Neural progenitor cell (in vitro differentiated cells): ENCODE results near the gene VWA3A. TPM values are rescaled to one million over a fixed set of nuclear protein-coding genes. Genes with fewer than 3 reads are reported as not detected.

Source experiments
- DNase-seq: peaks from one replicate; pipeline ENCODE4 v3.0.0-alpha.2; 2016; ENCODE audit warnings: low spot score
- H2AFZ ChIP-seq: fragments of 200-600 bp; sonication (generic); replicated peaks from 2 replicates; pipeline ENCODE4 v1.6.1; 2016; ENCODE audit warnings: antibody characterized with exemption
- H3F3A ChIP-seq: fragments of 200-600 bp; sonication (generic); 2 replicates; pipeline ENCODE4 v1.6.1; 2016; ENCODE audit warnings: antibody characterized with exemption, low read depth
- H3K27ac ChIP-seq: fragments of 200-600 bp; sonication (generic); 2 replicates; pipeline ENCODE4 v1.5.1; 2016; ENCODE audit warnings: mild to moderate bottlenecking
- H3K27me3 ChIP-seq: fragments of 200-600 bp; sonication (generic); 2 replicates; pipeline ENCODE4 v1.6.1; 2016; ENCODE audit warnings: mild to moderate bottlenecking, moderate library complexity
- H3K36me3 ChIP-seq: fragments of 200-600 bp; sonication (generic); 2 replicates; pipeline ENCODE4 v1.5.1; 2016
- H3K4me1 ChIP-seq: fragments of 200-600 bp; sonication (generic); 2 replicates; pipeline ENCODE4 v1.6.1; 2016; ENCODE audit warnings: mixed run types
- H3K4me2 ChIP-seq: fragments of 200-600 bp; sonication (generic); 2 replicates; pipeline ENCODE4 v1.6.1; 2016
- H3K4me3 ChIP-seq: fragments of 200-600 bp; sonication (generic); 2 replicates; pipeline ENCODE4 v1.5.1; 2016
- H3K79me2 ChIP-seq: fragments of 200-600 bp; sonication (generic); 2 replicates; pipeline ENCODE4 v1.6.1; 2016; ENCODE audit warnings: low read depth
- H3K9ac ChIP-seq: fragments of 200-600 bp; sonication (generic); 2 replicates; pipeline ENCODE4 v1.6.1; 2016
- H3K9me3 ChIP-seq: fragments of 200-600 bp; sonication (generic); 2 replicates; pipeline ENCODE4 v1.5.1; 2016; ENCODE audit warnings: low read depth
- H4K20me1 ChIP-seq: fragments of 200-600 bp; sonication (generic); 2 replicates; pipeline ENCODE4 v1.6.1; 2016; ENCODE audit warnings: low read depth
- H3K27ac Mint-ChIP-seq: 3 replicates; pipeline ENCODE4 v1.8.0; 2021; ENCODE audit warnings: mixed read lengths
- H3K27me3 Mint-ChIP-seq: 2 replicates; pipeline ENCODE4 v1.8.0; 2022; ENCODE audit warnings: low read depth, mild to moderate bottlenecking, inconsistent platforms, moderate library complexity, mixed read lengths; ENCODE audit not compliant: insufficient read depth
- H3K36me3 Mint-ChIP-seq: 3 replicates; pipeline ENCODE4 v1.8.0; 2021; ENCODE audit warnings: mixed read lengths
- H3K4me1 Mint-ChIP-seq: 3 replicates; pipeline ENCODE4 v1.8.0; 2021; ENCODE audit warnings: mixed read lengths
- H3K4me3 Mint-ChIP-seq: 3 replicates; pipeline ENCODE4 v1.8.0; 2021; ENCODE audit warnings: mild to moderate bottlenecking, moderate library complexity, mixed read lengths
- H3K9me3 Mint-ChIP-seq: 3 replicates; pipeline ENCODE4 v1.8.0; 2020; ENCODE audit warnings: mixed read lengths
- EZH2 ChIP-seq: fragments of 200-600 bp; sonication (generic); IDR thresholded peaks from 2 replicates; pipeline ENCODE4 v1.6.1; 2017; ENCODE audit warnings: antibody characterized with exemption, mild to moderate bottlenecking, moderate library complexity
- EZH2phosphoT487 ChIP-seq: fragments of 200-600 bp; sonication (generic); IDR thresholded peaks from 2 replicates; pipeline ENCODE4 v1.6.1; 2017; ENCODE audit warnings: antibody characterized with exemption
- total RNA-seq: library from RNA; depleted of rRNA; stranded (reverse); fragments of >200 nt; gene quantifications from 2 replicates; pipeline ENCODE4 v1.2.3, GENCODE V29; 2015; ENCODE audit warnings: low replicate concordance
- TF ChIP-seq, protein P1 (sequence below): fragments of 200-600 bp; sonication (generic); IDR thresholded peaks from 2 replicates; pipeline ENCODE4 v1.5.1; 2017; ENCODE audit warnings: antibody characterized with exemption, mild to moderate bottlenecking

The VWA3A gene
- total RNA-seq, 1 donor from 2014 or later = 1.0 TPM

DNA sequence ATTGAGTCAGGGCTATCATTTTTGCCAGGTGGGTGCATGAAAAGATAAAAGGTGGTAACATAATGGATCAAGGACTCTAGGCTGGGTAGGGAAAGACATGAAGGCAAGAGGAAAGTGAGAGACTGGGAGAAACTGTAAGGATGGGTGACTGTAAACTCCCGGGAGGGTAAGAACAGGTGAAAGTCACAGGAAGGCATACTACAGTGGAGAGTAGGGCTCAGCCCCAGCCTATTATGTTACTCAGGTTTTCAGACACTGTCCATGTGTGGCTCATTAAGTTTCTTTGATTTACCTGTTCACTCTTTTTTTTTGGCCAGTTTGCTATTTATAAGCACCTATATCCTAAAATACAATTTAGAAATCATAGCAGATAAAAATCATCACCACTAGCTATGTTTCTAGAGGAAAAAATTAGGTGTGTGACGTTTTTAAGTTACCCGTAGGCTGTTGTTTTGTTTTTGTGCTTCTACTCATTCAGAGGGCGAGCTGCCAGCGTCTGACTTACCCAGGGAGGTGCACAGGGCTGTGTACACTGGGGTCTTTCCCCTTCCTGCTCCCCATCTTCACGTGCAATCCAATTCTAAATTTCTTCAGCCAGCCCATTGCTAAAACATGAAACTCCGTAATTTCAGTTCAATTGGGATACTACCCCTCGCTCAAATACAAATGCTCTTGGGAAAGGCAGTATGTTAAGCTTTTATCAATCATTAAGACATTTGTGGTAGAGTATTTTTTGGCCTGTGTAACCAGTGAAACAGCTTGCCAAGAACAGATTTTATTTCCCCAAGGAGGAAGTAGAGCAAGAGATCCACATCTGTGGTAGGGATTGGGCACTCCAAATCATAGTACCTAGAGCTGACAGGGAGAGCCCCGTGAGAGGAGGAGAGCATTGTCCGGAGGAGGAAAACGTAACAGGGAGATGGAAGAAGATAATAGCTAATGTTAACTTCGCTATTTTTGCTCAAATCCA is 21.7 kb upstream of the VWA3A start:
- H3F3A ChIP-seq = no peaks in the 10 kb centered on the region
- no peak overlapping the region for H2AFZ ChIP-seq
- H3K27ac ChIP-seq = peak overlapping the region; percentile 10
- H3K79me2 ChIP-seq = peaks cover 24% of the 10 kb centered on the region
- no peaks in the 10 kb centered on the region for H3K36me3 ChIP-seq
- H3K4me3 ChIP-seq = no peak overlapping the region
- Mint-ChIP-seq H3K27ac (no peak overlapping the region), H3K27me3 (no peaks in the 10 kb centered on the region), H3K9me3 (peaks cover 10% of the 10 kb centered on the region), H3K36me3 (peaks cover 4% of the 10 kb centered on the region), H3K4me1 (no peaks in the 10 kb centered on the region), H3K4me3 (no peak overlapping the region)
- peaks cover 7% of the 10 kb centered on the region for H4K20me1 ChIP-seq
- H3K27me3 ChIP-seq = no peaks in the 10 kb centered on the region
- no peaks in the 10 kb centered on the region for H3K9me3 ChIP-seq
- peaks cover 13% of the 10 kb centered on the region for H3K4me1 ChIP-seq
- TF ChIP-seq EZH2phosphoT487 (no peak), EZH2 (no peak)
- TF ChIP-seq, protein P1, sequence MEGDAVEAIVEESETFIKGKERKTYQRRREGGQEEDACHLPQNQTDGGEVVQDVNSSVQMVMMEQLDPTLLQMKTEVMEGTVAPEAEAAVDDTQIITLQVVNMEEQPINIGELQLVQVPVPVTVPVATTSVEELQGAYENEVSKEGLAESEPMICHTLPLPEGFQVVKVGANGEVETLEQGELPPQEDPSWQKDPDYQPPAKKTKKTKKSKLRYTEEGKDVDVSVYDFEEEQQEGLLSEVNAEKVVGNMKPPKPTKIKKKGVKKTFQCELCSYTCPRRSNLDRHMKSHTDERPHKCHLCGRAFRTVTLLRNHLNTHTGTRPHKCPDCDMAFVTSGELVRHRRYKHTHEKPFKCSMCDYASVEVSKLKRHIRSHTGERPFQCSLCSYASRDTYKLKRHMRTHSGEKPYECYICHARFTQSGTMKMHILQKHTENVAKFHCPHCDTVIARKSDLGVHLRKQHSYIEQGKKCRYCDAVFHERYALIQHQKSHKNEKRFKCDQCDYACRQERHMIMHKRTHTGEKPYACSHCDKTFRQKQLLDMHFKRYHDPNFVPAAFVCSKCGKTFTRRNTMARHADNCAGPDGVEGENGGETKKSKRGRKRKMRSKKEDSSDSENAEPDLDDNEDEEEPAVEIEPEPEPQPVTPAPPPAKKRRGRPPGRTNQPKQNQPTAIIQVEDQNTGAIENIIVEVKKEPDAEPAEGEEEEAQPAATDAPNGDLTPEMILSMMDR = no peak
- DNase-seq = no peak
- H3K9ac ChIP-seq = no peak overlapping the region
- no peak overlapping the region for H3K4me2 ChIP-seq

DNA sequence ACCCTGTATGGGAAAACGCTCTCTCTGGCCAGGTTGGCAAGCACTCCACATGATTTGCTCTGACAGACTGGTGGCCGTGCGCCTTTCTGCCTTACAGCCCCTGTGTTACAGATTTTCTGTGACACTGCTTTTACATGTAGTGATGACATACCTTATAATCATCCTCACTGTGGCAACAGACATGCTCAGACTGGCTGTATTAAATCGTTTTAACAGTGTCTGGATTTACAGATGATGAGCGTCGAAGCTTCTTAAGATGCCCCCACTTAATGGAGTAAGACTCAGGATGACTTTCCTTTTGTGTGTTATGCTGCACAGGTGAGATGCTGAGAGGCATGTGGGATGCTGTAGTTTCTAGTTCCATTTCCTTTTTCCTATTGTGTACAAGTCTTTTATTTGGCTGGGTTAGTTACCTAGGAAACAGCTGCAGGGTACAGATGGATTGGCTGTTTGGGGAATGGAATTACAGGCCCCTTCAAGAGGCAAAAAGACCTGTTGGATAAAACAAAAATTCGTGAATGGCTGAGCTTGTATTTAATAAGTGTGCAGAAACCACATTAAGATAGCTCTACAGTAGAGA is 20.9 kb upstream of the VWA3A start:
- Histone ChIP-seq H3K27me3 (no peaks in the 10 kb centered on the region), H3K4me3 (no peak overlapping the region), H3F3A (no peaks in the 10 kb centered on the region), H3K4me2 (no peak overlapping the region), H3K9me3 (no peaks in the 10 kb centered on the region), H2AFZ (no peak overlapping the region), H3K79me2 (peaks cover 24% of the 10 kb centered on the region), H4K20me1 (peaks cover 7% of the 10 kb centered on the region), H3K9ac (no peak overlapping the region), H3K4me1 (peaks cover 19% of the 10 kb centered on the region), H3K36me3 (no peaks in the 10 kb centered on the region), H3K27ac (peak overlapping the region; percentile 10)
- H3K27ac Mint-ChIP-seq = no peak overlapping the region
- TF ChIP-seq EZH2 = no peak
- TF ChIP-seq, protein P1 = no peak
- TF ChIP-seq EZH2phosphoT487 = no peak
- H3K4me1 Mint-ChIP-seq = no peaks in the 10 kb centered on the region
- peak; percentile 29 for DNase-seq
- H3K36me3 Mint-ChIP-seq = peaks cover 4% of the 10 kb centered on the region
- H3K27me3 Mint-ChIP-seq = no peaks in the 10 kb centered on the region
- peaks cover 7% of the 10 kb centered on the region for H3K9me3 Mint-ChIP-seq
- H3K4me3 Mint-ChIP-seq = no peak overlapping the region

GRCh38 chr16:22073350-22073749 is 19.0 kb upstream of the VWA3A start:
- no peaks in the 10 kb centered on the region for H3K4me1 Mint-ChIP-seq

More at GRCh38 chr16:22073350-22073749, 19.0 kb upstream of the VWA3A start:
- peaks cover 10% of the 10 kb centered on the region for H4K20me1 ChIP-seq
- Mint-ChIP-seq H3K27me3 (no peaks in the 10 kb centered on the region), H3K36me3 (no peaks in the 10 kb centered on the region), H3K9me3 (no peaks in the 10 kb centered on the region), H3K27ac (no peak overlapping the region), H3K4me3 (no peak overlapping the region)
- no peak for DNase-seq
- H3F3A ChIP-seq = peaks cover 10% of the 10 kb centered on the region
- H3K4me1 ChIP-seq = peaks cover 19% of the 10 kb centered on the region
- no peak overlapping the region for H3K4me3 ChIP-seq
- no peaks in the 10 kb centered on the region for H3K27me3 ChIP-seq
- H3K36me3 ChIP-seq = no peaks in the 10 kb centered on the region
- H3K79me2 ChIP-seq = peaks cover 21% of the 10 kb centered on the region
- no peak overlapping the region for H3K9ac ChIP-seq
- TF ChIP-seq EZH2phosphoT487 = no peak
- no peak for TF ChIP-seq EZH2
- TF ChIP-seq, protein P1 = no peak
- no peak overlapping the region for H3K4me2 ChIP-seq
- no peak overlapping the region for H2AFZ ChIP-seq
- no peak overlapping the region for H3K27ac ChIP-seq
- H3K9me3 ChIP-seq = no peaks in the 10 kb centered on the region
